Measurements from ENCODE around the gene MAML2.

The MAML2 gene

GRCh38 chr11:96342961-96343711 lies at the start of gene MAML2:
TSS of gene MAML2 (minus strand) at chr11:96343195. CDS start at chr11:96341895, 1,300 bp downstream.
- FAIRE-seq, result no peak

GRCh38 chr11:96391698-96392307 lies 48.8 kb upstream of the MAML2 start:
- no peak for FAIRE-seq

- no peak for FAIRE-seq
Measured at GRCh38 chr11:96390488-96390792, 47.4 kb upstream of the MAML2 start.

- peak; percentile 67 for FAIRE-seq
Measured at GRCh38 chr11:96389720-96390487, 46.9 kb upstream of the MAML2 start, which contains the start of the genes CCDC82 and JRKL. TSS of gene CCDC82 (minus strand) at chr11:96389912. CDS start at chr11:96384747, 5,165 bp downstream. TSS of gene JRKL (plus strand) at chr11:96390013. CDS start at chr11:96390650, 637 bp downstream.

GRCh38 chr11:96388891-96389719 lies 46.1 kb upstream of the MAML2 start:
- FAIRE-seq, result no peak

- no peak for FAIRE-seq
Measured at GRCh38 chr11:96385187-96385586, 42.2 kb upstream of the MAML2 start.

GRCh38 chr11:96384156-96384555 lies 41.2 kb upstream of the MAML2 start:
- FAIRE-seq, result no peak

- FAIRE-seq, result no peak
Measured at GRCh38 chr11:96376796-96377195, 33.8 kb upstream of the MAML2 start.

- FAIRE-seq, result no peak
Measured at GRCh38 chr11:96373826-96374225, 30.8 kb upstream of the MAML2 start.

GRCh38 chr11:96367342-96367741 lies 24.3 kb upstream of the MAML2 start:
- no peak for FAIRE-seq

GRCh38 chr11:96366024-96366423 lies 23.0 kb upstream of the MAML2 start:
- FAIRE-seq, result no peak

- FAIRE-seq, result no peak
Measured at GRCh38 chr11:96365493-96365892, 22.5 kb upstream of the MAML2 start.

- no peak for FAIRE-seq
Measured at GRCh38 chr11:96361778-96362177, 18.8 kb upstream of the MAML2 start.

- FAIRE-seq, result no peak
Measured at GRCh38 chr11:96358321-96358720, 15.3 kb upstream of the MAML2 start.

- no peak for FAIRE-seq
Measured at GRCh38 chr11:96357794-96358193, 14.8 kb upstream of the MAML2 start.

- no peak for FAIRE-seq
Measured at GRCh38 chr11:96356848-96357247, 13.9 kb upstream of the MAML2 start.

- FAIRE-seq, result no peak
Measured at GRCh38 chr11:96342014-96342960, 708 bp downstream of the MAML2 start.

- no peak for FAIRE-seq
Measured at GRCh38 chr11:96341211-96342013, 1.6 kb downstream of the MAML2 start.

GRCh38 chr11:96340555-96340885 lies 2.5 kb downstream of the MAML2 start:
- no peak for FAIRE-seq

GRCh38 chr11:96339706-96340554 lies 3.1 kb downstream of the MAML2 start:
- FAIRE-seq, result no peak
